ENCODE measurements around the gene UNC119.

The UNC119 gene

DNA sequence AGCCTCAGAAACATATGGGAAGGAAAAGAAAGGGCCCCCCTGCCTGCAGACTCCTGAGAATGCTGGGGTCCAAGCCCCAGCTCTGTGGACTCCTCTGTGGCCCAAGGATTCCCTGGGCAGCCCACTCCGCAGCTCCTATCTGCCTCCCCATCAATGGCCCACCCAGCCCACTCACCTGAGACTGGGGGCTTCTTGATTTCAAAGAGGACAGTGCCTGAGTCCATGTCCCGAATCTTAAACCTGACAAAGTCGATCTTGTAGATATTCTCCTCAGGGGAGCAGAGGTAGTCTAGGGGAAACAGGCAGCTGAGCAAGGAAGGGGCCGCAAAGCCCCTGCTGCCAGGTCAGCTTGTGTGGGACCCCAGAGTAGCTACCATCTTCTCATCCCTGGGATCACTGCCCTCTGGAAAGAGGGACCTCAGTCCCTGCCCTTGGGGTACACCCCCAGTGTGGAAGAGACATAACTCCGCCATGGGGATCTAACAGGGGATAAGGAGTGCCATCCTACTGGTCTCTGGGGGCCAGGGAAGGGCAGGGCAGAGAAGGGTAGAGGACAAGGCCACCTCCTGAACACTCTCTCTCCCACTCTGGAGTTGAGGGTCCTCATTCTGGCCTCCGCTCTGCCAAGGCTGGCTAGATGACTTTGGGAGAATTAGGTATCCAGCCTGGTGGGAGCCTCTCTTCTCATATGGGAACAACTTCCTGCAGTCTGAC is 3.9 kb downstream of the UNC119 start:
- H3K4me3 ChIP-seq (ENCODE audit: low read length) = no peak overlapping the region
- TF ChIP-seq, protein P1, sequence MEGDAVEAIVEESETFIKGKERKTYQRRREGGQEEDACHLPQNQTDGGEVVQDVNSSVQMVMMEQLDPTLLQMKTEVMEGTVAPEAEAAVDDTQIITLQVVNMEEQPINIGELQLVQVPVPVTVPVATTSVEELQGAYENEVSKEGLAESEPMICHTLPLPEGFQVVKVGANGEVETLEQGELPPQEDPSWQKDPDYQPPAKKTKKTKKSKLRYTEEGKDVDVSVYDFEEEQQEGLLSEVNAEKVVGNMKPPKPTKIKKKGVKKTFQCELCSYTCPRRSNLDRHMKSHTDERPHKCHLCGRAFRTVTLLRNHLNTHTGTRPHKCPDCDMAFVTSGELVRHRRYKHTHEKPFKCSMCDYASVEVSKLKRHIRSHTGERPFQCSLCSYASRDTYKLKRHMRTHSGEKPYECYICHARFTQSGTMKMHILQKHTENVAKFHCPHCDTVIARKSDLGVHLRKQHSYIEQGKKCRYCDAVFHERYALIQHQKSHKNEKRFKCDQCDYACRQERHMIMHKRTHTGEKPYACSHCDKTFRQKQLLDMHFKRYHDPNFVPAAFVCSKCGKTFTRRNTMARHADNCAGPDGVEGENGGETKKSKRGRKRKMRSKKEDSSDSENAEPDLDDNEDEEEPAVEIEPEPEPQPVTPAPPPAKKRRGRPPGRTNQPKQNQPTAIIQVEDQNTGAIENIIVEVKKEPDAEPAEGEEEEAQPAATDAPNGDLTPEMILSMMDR (conservative IDR thresholded peaks at IDR 0.05; ENCODE audit: low read length) = no peak
- DNase-seq (ENCODE audit: low read depth) = no peak

DNA sequence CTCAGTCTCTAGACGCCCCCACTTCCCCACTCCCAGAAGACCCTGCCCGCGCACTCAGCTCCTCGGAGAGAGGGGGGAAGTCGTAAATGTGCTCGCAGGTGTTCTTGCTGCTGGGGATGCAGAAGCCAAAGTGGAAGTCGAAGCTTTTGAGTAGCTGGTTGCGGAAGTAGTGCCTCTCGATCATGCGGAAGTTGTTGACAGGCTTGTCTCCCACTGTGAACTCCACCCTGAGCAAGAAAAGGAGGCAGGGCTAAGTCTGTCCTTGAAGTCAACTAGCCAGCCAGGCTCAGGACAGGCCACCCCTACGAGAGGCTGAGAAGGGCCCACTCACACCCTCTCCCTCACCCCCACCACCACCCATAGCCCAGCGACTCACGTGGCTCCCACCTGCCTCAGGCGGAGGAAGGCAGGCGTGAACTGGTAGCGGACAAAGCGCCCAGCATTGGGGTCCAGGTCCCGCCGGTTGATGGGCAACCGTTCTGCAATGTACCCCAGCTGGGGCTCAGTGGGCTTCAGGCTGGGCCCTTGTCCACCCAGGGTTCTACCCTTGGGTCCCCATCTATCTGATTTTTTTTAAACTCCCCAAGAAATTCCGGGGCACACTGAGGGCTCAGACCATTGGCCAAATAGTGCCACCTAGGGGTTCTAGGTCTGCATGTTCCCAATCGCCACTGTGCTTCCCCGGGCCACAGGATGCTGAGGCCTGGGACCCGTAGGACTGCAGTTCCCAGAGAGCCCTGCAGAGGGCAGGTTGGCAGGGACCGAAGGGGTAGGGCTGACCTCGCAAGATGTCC is 4.6 kb downstream of the UNC119 start:
- peak; percentile 57 for DNase-seq (ENCODE audit: low read depth)
- TF ChIP-seq, protein P1 (conservative IDR thresholded peaks at IDR 0.05; ENCODE audit: low read length) = peak; percentile 78
- H3K4me3 ChIP-seq (ENCODE audit: low read length) = no peak overlapping the region

DNA sequence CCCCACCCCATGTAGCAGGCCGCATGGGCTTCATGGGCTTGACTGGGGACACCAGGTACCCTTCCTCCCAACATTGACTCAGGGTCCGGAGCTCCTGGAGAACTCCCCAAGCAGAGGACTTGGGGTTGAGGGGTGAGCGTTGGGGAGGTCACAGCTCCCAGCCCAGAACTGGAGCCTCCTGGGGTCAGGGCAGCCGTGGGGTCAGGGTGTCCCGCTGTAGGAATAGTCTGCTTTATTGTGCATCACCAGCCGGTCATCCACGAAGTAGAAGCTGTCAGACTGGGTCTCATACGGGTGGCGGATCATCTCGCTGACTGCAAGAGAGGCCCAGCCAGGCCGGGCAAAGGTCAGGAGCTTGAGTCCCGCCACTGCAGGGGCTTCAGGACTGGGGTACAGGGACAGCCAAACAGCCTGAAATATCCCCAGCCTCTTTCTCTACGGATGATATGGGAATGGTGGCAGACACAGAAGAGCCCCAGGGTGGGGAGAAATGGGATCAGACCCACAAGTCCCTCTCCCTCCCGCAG is 5.3 kb downstream of the UNC119 start:
- TF ChIP-seq, protein P1 (conservative IDR thresholded peaks at IDR 0.05; ENCODE audit: low read length) = no peak
- H3K4me3 ChIP-seq (ENCODE audit: low read length) = no peak overlapping the region
- DNase-seq (ENCODE audit: low read depth) = no peak

DNA sequence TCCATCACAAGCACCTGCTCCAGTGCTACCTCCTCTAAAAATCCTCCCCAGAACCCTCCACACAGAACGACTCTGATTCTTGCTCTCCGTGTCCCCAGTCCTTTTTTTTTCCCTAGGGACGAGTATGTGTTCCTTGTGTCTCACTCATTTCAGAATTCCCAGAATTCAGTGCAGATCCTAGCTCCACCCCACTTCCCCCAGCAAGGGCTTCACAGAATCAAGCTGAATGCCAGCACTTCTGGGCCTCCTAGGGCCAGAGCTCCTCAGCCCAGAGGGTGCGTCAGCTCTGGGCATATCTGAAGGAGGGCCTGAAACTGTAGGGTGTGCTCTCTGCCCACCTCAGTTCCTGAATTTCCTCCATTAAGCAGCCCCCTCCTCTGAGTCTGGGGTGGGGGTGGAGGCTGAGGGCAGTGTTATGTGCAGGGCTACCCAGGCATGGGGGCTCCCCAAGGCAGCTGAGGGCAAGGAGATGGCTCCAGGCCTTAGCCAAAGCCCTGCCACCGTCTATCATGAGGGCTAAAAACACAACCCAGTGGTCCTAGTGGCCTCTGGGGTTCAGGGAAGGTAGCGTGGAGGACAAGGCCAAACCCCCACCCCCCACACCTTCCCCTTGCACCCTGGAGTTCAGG is 6.5 kb downstream of the UNC119 start:
- TF ChIP-seq, protein P1 (conservative IDR thresholded peaks at IDR 0.05; ENCODE audit: low read length) = no peak
- no peak for DNase-seq (ENCODE audit: low read depth)
- H3K4me3 ChIP-seq (ENCODE audit: low read length) = no peak overlapping the region

DNA sequence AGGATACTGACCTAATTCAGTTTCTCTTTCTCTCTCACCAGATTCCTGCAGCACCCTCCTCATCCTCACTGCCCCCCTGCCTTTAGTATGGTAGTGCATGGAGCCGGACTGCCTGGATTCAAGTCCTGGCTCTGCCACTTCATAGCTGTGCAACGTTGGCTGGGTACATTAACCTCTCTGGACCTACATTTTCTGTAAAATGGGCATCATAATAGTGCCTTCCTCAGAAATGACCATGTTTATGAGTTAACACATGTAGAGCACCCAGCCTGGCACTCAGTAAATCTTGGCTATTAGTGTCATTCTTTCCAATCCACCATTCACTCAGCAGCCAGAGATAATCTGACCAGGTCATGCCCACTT is 7.3 kb downstream of the UNC119 start:
- no peak for DNase-seq (ENCODE audit: low read depth)
- TF ChIP-seq, protein P1 (conservative IDR thresholded peaks at IDR 0.05; ENCODE audit: low read length) = no peak
- H3K4me3 ChIP-seq (ENCODE audit: low read length) = no peak overlapping the region

DNA sequence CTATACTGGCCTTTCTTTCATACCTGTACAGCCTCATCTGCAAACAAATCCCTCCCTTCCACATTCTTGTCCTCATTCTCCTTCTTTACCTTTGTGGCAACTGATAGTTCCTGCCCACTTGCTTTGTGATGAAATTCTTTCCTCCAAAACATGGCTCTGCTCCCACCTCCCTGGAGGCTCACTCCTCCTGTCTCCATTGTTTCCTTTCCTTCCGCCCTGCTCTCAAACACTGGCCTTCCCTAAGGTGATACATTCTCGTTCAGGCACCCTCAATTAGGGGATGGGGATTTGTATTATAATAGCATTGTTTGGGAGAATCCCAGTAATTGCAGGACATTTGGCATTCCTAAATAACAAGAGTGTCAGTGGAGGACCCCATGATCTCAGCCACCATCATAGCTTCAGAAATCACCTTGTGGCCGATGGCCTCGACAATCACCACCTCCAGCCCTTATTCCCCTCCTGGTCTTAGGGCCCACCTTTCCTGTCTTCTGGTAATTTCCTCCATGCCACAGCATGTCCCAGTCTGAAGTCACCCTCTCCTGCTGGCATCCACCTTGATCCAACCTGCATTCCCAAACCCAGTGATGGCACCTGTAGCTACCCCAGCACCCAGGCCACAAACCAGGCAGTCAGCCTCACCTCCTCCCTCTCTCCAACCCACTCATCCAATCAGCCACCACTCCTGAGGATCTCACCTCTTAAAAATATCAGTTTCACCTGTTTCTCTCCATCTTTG is 7.9 kb downstream of the UNC119 start:
- no peak for DNase-seq (ENCODE audit: low read depth)
- no peak overlapping the region for H3K4me3 ChIP-seq (ENCODE audit: low read length)

More for the DNA sequence above, 7.9 kb downstream of the UNC119 start:
- TF ChIP-seq, protein P1 (conservative IDR thresholded peaks at IDR 0.05; ENCODE audit: low read length) = no peak

Measured in AG10803 (cell line).